PC-3 (cell line): Measurements from ENCODE around the gene ALOX12B.

Experiments used
- EZH2 ChIP-seq: fragments of 300-600 bp; sonication (generic); IDR thresholded peaks from one replicate; pipeline ENCODE4 v1.6.1; 2017; ENCODE audit warnings: antibody characterized with exemption, mild to moderate bottlenecking, low read length; ENCODE audit not compliant: unreplicated experiment
- EZH2phosphoT487 ChIP-seq: fragments of 300-600 bp; sonication (generic); IDR thresholded peaks from 2 replicates; pipeline ENCODE4 v1.6.1; 2018; ENCODE audit warnings: mild to moderate bottlenecking, antibody characterized with exemption, low read length, borderline replicate concordance
- TF ChIP-seq, protein P1 (sequence below): fragments of 300-600 bp; sonication (generic); conservative IDR thresholded peaks from 2 replicates; pipeline ENCODE4 v1.5.1; 2017; ENCODE audit warnings: antibody characterized with exemption, low read depth, mild to moderate bottlenecking, low read length

DNA sequence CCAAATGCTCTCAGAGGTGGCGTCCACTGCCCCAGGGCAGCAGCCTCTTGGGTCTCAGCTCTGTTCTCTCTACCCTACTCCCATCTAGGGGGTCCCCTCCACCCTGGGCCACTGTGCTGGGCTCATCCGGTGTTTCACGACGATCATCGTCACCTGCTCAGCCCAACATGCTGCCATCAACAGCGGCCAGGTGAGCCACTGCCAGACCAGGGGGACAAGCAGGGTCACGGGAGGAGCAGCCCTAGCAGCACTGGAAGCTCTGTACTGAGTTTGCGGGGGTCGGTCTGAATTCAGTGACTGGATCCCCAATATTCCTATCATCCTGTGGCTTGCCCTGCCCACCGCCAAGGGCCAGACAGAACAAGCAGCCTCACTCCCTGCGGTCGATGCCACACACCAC, 16.0 kb downstream of the ALOX12B start:
- TF ChIP-seq, protein P1, sequence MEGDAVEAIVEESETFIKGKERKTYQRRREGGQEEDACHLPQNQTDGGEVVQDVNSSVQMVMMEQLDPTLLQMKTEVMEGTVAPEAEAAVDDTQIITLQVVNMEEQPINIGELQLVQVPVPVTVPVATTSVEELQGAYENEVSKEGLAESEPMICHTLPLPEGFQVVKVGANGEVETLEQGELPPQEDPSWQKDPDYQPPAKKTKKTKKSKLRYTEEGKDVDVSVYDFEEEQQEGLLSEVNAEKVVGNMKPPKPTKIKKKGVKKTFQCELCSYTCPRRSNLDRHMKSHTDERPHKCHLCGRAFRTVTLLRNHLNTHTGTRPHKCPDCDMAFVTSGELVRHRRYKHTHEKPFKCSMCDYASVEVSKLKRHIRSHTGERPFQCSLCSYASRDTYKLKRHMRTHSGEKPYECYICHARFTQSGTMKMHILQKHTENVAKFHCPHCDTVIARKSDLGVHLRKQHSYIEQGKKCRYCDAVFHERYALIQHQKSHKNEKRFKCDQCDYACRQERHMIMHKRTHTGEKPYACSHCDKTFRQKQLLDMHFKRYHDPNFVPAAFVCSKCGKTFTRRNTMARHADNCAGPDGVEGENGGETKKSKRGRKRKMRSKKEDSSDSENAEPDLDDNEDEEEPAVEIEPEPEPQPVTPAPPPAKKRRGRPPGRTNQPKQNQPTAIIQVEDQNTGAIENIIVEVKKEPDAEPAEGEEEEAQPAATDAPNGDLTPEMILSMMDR = no peak
- TF ChIP-seq EZH2phosphoT487 (no peak), EZH2 (no peak)
